Large intestine (tissue), 3 donors: ENCODE results near the gene VPS54. TPM values are rescaled to one million over a fixed set of nuclear protein-coding genes. Genes with fewer than 3 reads are reported as not detected.
"Not testable (repeated sequence)": the region's sequence is repeated elsewhere in the genome, so short reads cannot be mapped to it uniquely, and the experiment has no call there.

Source experiments
- DNase-seq, 2 donors: peaks; one replicate each; pipeline versions ENCODE4 v3.0.0 to v3.0.0-alpha.2; 2013
- H3K27ac ChIP-seq: one replicate; pipeline ENCODE4 v1.5.1; 2013; ENCODE audit warnings: low read length
- H3K27me3 ChIP-seq: 2 replicates; pipeline ENCODE4 v1.6.1; 2013; ENCODE audit warnings: low read length; ENCODE audit not compliant: control insufficient read depth, insufficient read depth
- H3K36me3 ChIP-seq: 2 replicates; pipeline ENCODE4 v1.6.1; 2013; ENCODE audit warnings: low read length; ENCODE audit not compliant: control insufficient read depth, insufficient read depth
- H3K4me1 ChIP-seq: one replicate; pipeline ENCODE4 v1.6.1; 2013; ENCODE audit warnings: low read length; ENCODE audit not compliant: control insufficient read depth, insufficient read depth
- H3K4me3 ChIP-seq: one replicate; pipeline ENCODE4 v1.5.1; 2013; ENCODE audit warnings: low read length
- H3K9me3 ChIP-seq: one replicate; pipeline ENCODE4 v1.6.1; 2013; ENCODE audit warnings: mild to moderate bottlenecking, low read depth, low read length, moderate library complexity; ENCODE audit not compliant: control insufficient read depth
- WGBS: methylation state at CpG from one replicate; pipeline ENCODE4 v1.1.5; 2013; ENCODE audit warnings: low lambda C conversion rate; ENCODE audit not compliant: insufficient coverage; 5-methylcytosine and 5-hydroxymethylcytosine counted together
- polyA plus RNA-seq: library from polyadenylated mRNA; unstranded; fragments of 120-200 nt; gene quantifications from one replicate; pipeline ENCODE4 v1.2.1, GENCODE V29; 2013

VPS54 gene
- polyA plus RNA-seq, 1 donor = 29.5 TPM

DNA sequence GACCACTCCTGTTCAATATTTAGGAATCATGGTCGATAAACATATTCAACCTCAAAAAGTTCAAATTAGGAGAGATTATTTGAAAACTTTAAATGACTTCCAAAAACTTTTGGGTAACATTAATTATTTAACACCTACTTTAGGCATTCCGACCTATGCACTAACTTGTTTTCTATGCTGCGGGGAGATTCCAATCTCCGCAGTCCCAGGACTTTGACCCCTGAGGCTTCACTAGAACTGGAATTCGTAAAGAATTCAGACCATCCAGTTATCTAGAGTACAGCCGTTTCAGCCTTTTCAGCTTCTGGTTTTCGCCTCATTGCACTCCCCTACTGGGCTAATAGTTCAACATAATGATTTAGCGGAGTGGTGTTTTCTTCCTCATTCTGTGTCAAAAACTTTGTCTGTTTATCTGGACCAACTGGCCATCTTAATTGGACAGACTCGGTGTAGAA lies 26.1 kb downstream of the VPS54 start:
- DNase-seq, H3K9me3 ChIP-seq, H3K36me3 ChIP-seq, H3K27ac ChIP-seq, H3K27me3 ChIP-seq, H3K4me1 ChIP-seq, H3K4me3 ChIP-seq: not testable (repeated sequence)
- WGBS = 96% methylated on average over 4 of the region's 9 CpGs

DNA sequence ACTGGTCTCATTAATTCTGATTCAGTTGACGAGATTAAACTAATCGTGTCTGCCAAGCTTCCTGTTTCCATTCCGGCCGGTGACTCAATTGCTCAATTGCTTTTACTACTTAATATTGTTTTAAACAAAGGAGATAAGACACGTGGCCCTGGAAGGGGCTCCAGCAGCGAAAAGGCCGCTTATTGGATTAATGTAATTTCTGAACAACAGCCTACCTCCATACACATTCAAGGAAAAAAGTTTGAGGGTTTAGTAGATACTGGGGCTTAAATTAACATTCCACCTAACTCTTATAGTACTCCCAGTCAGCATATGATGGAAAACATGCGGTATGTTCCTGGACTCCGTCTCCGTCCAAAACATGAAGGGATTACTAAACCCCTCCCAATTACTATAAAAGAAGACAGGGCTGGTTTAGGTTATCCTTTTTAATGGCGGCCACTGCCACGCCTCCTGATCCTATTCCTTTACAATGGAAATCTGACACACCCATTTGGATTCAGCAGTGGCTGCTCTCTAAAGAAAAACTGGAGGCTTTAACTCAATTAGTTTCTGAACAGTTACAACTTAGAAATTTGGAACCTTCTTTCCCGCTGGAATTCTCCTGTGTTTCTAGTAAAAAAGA lies 27.1 kb downstream of the VPS54 start:
- no peak for DNase-seq
- Histone ChIP-seq H3K9me3 (peaks cover 1% of the 10 kb centered on the region), H3K4me3 (no peak overlapping the region), H3K27me3 (no peaks in the 10 kb centered on the region), H3K4me1 (no peaks in the 10 kb centered on the region), H3K36me3 (no peaks in the 10 kb centered on the region), H3K27ac (no peak overlapping the region)
- 98% methylated on average over 8 of the region's 13 CpGs for WGBS

DNA sequence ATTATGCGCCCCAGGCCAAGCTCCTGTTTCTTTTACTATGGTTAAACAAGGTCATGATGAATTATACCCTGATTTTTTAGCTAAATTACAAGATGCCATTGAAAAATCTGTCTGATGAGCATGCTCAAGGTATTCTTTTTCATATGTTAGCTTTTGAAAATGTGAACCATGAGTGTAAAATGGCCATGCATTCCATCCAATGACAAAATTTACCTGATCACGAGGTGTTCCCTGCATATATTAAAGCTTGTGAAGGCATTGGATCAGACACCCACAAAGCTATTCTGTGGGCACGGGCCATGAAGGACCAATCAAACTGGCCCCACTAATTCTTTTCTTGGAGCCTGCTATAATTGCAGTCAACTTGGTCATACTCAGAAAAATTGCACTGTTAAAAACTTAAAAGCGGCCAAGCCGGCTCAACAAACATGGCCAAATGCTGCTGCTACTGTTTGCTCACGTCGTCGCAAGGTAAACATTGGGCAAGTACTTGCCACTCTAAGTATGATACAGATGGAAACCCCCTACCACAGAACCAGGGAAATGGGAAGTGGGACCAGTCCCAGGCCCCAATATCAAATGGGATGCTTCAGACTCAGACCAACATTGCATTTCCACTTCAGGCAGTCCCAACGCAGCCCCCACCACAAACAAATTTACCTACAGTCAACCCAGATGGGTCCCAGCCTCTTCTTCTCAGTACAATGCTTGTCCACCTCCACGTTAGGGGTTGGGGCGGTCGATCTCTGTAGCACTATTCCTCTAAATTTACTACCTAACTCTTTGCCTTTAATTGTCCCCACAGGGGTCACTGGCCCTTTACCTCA lies 27.8 kb downstream of the VPS54 start:
- WGBS = no CpG with 5 or more reads among the region's 12 CpGs
- not testable (repeated sequence) for DNase-seq, H3K4me1 ChIP-seq, H3K27ac ChIP-seq, H3K9me3 ChIP-seq, H3K36me3 ChIP-seq, H3K27me3 ChIP-seq, H3K4me3 ChIP-seq

DNA sequence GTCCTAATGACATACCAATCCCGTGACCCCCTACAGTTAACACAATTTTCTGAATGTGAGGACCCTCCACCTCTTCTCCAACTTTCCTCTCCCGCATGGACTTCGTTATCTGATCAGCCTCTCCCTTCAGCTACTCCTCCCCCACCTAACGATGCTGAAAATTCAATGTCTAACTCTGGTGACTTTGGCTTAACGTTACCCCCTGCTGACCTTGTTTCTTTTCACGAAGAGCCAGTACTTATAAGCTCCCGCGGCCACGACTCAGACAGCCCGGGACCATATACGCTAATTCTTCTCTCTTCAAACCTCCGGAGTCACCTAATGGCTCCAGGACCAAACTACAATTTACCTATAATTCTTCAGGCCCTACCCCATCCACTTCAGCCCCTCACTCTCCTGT lies 29.2 kb downstream of the VPS54 start:
- Histone ChIP-seq H3K4me3 (no peak overlapping the region), H3K4me1 (peaks cover 3% of the 10 kb centered on the region), H3K27me3 (no peaks in the 10 kb centered on the region), H3K27ac (no peak overlapping the region), H3K9me3 (no peaks in the 10 kb centered on the region), H3K36me3 (no peaks in the 10 kb centered on the region)
- DNase-seq = no peak
- 90% methylated on average over 6 of the region's 12 CpGs for WGBS

DNA sequence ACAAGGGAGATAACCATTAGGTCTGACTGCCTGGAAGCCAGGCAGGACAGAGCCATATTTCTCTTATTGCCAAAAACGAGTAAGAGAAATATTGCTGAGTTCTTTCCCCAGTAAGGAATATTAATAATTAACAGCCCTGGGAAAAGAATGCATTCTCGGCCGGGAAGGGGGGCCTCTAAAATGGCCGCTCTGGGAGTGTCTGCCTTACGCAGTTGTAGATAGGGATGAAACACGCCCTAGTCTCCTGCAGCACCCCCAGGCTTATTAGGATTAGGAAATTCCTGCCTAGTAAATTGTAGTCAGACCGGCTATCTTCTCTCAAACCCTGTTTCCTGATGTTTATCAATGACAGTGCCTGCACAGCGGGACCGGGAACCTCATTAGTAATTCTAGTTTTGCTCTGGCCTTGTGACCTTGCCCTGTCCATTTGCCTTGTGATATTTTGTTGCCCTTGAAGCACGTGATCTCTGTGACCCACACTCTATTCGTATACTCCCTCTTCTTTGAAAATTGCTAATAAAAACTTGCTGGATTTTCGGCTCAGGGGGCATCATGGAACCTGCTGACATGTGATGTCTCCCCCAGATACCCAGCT lies 30.3 kb downstream of the VPS54 start:
- not testable (repeated sequence) for H3K36me3 ChIP-seq, H3K4me1 ChIP-seq, H3K4me3 ChIP-seq, DNase-seq, H3K27me3 ChIP-seq, H3K27ac ChIP-seq, H3K9me3 ChIP-seq
- WGBS = 100% methylated on average over 1 of the region's 12 CpGs

DNA sequence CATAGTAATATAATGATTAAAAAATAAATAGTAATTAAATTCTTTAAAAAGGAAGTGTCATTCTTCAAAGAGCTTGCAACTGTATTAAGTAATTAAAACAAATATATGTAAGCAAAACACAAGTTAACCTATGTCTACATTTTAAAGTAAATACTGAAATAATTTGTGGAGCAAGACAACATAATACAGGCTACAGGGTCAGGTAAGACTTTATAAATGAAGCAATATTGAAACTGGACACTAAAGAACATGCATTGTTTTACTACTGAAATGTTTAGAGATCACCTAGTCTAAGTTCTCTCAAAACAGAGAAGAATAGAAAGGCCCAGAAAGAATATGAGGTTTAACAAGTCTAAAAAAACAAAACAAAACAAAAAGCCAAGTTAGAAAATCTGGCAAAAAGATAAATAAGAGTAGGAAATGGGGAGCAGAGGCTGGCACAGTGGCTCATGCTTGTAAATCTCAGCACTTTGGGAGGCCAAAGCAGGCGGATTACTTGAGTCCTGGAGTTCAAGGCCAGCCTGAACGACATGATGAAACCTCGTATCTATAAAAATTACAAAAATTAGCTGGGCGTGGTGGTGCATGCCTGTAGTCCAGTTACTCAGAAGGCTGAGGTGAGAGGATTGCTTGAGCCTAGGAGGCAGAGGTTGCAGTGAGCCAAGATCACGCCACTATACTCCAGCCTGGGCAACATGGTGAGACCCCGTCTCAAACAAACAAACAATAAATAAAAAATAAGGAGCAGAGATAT lies 34.4 kb downstream of the VPS54 start:
- H3K27ac ChIP-seq = no peak overlapping the region
- H3K4me1 ChIP-seq = peaks cover 3% of the 10 kb centered on the region
- no peaks in the 10 kb centered on the region for H3K27me3 ChIP-seq
- DNase-seq = peak; percentile 14 to 32
- H3K36me3 ChIP-seq = peaks cover 3% of the 10 kb centered on the region
- no CpG with 5 or more reads among the region's 6 CpGs for WGBS
- no peaks in the 10 kb centered on the region for H3K9me3 ChIP-seq
- H3K4me3 ChIP-seq = no peak overlapping the region

DNA sequence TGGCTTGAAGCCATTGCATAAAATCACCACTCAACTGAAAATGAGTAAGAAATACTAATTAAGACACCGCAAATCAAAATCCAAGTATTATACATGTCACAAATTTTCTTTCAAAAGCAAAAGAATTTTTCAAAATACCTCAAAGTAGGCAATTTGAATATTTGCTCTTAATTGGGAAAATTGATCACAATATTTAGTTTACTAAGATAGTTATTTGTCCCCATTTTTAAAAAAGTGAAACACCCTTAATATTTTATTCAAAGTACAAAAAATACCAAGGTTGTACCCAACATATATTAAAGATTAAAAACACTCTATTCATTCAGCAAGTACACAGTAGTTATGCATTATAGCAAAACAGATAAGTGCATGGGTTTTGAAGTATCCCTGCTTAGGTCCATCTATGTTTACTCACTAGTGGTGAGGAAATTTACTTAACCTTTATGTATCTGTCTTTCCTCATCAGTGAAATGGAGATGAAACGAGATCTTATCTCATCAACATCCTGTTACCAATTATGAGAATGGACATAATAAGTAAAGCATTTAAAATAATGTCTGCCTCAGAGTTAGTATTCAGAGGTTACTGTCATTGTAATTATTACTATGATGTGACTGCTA lies 35.1 kb downstream of the VPS54 start:
- peaks cover 3% of the 10 kb centered on the region for H3K4me1 ChIP-seq
- H3K27me3 ChIP-seq = no peaks in the 10 kb centered on the region
- H3K9me3 ChIP-seq = no peaks in the 10 kb centered on the region
- peaks cover 3% of the 10 kb centered on the region for H3K36me3 ChIP-seq
- H3K27ac ChIP-seq = no peak overlapping the region
- 100% methylated on average over 1 of the region's 2 CpGs for WGBS
- no peak for DNase-seq
- H3K4me3 ChIP-seq = no peak overlapping the region

DNA sequence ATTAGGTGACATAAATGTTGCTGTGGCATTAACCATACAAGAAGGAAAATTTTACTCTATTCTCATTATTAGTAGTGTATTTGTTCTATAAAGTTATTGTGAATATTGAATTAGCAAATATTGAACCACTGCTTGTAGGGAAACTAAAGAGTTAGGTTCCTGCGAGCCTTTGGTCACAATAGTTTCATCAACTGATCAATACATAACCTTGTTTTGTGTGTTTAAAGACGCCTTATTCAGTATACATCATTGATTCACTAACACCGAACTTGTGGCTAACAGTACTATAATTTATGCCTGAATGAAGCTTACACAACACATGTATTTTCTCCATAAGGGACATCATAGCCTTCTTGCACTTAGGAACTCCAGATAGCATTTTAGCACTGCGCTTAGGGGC lies 36.9 kb downstream of the VPS54 start:
- H3K9me3 ChIP-seq = no peaks in the 10 kb centered on the region
- peaks cover 6% of the 10 kb centered on the region for H3K36me3 ChIP-seq
- no peak for DNase-seq
- H3K4me1 ChIP-seq = peaks cover 3% of the 10 kb centered on the region
- WGBS = 100% methylated on average over 2 of the region's 4 CpGs
- H3K27me3 ChIP-seq = no peaks in the 10 kb centered on the region
- no peak overlapping the region for H3K27ac ChIP-seq
- no peak overlapping the region for H3K4me3 ChIP-seq

DNA sequence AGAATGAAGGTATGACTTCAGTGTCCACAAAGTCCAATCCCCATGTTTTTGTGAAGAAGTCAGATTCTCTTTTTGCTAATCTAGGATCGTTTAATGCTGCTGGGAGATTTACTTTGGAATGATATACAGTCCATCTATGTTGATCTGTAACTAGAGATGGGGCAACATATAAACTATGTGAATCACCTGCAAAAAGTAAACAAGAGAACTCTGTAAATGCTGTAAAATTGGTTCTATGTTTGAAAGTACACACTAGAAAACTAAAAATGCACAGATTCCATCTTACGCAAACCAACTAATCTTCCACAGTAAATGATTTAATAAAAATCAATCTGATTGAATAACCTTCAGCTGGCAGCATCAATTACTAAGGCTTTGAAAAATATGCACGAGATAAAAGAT lies 37.5 kb downstream of the VPS54 start:
- Histone ChIP-seq H3K27me3 (no peaks in the 10 kb centered on the region), H3K27ac (no peak overlapping the region), H3K9me3 (no peaks in the 10 kb centered on the region), H3K36me3 (peaks cover 6% of the 10 kb centered on the region), H3K4me3 (no peak overlapping the region), H3K4me1 (peaks cover 3% of the 10 kb centered on the region)
- 71% methylated on average over 3 of the region's 3 CpGs for WGBS
- DNase-seq = no peak

DNA sequence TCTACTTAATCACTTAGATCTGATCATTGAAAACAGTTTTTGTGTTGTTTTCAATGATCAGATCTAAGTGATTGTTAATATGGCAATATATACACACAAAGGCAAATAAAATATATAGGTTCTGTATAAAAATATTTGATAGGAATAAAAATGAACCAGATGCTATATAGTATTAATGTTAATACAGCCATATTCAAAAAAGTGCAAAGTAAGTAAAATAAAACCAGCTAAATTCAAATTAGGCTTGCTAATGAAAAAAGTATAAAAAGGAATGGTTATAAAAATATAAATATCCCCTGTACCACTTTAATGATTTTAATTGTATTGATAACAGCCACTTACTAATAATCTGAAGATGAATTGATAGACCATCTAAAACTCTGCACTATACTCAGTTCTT lies 38.4 kb downstream of the VPS54 start:
- peaks cover 3% of the 10 kb centered on the region for H3K4me1 ChIP-seq
- DNase-seq = no peak
- H3K4me3 ChIP-seq = no peak overlapping the region
- H3K27ac ChIP-seq = no peak overlapping the region
- H3K27me3 ChIP-seq = no peaks in the 10 kb centered on the region
- peaks cover 10% of the 10 kb centered on the region for H3K36me3 ChIP-seq
- no peaks in the 10 kb centered on the region for H3K9me3 ChIP-seq
